Esophagus (tissue), 2 donors: ENCODE measurements around the gene SH2D1A. TPM values are rescaled to one million over a fixed set of nuclear protein-coding genes. Genes with fewer than 3 reads are reported as not detected.

Source experiments
- H3K27ac ChIP-seq, 2 donors: one replicate each; pipeline ENCODE4 v1.5.1; 2013; ENCODE audit warnings: low read depth in 2 of 2, mild to moderate bottlenecking in 2 of 2, inconsistent platforms in 1 of 2, low read length in 1 of 2, moderate library complexity in 1 of 2
- H3K27me3 ChIP-seq, 2 donors: one replicate each; pipeline ENCODE4 v1.6.1; 2013; ENCODE audit warnings: low read length in 2 of 2, control low read depth in 1 of 2, mild to moderate bottlenecking in 1 of 2; ENCODE audit not compliant: insufficient read depth in 2 of 2, control insufficient read depth in 1 of 2
- H3K36me3 ChIP-seq, 2 donors: one replicate each; pipeline ENCODE4 v1.6.1; 2013; ENCODE audit warnings: low read length in 1 of 2; ENCODE audit not compliant: control insufficient read depth in 2 of 2, insufficient read depth in 2 of 2
- H3K4me1 ChIP-seq, 2 donors: one replicate each; pipeline ENCODE4 v1.6.1; 2013; ENCODE audit warnings: low read length in 1 of 2; ENCODE audit not compliant: control insufficient read depth in 2 of 2, insufficient read depth in 2 of 2
- H3K4me3 ChIP-seq, 2 donors: one replicate each; pipeline ENCODE4 v1.5.1; 2013; ENCODE audit warnings: low read length in 2 of 2, mild to moderate bottlenecking in 2 of 2, low read depth in 1 of 2, moderate library complexity in 1 of 2
- H3K9me3 ChIP-seq, 2 donors: one replicate each; pipeline ENCODE4 v1.6.1; 2013; ENCODE audit warnings: mild to moderate bottlenecking in 2 of 2, low read depth in 1 of 2, low read length in 1 of 2, moderate library complexity in 1 of 2; ENCODE audit not compliant: control insufficient read depth in 2 of 2, insufficient read depth in 1 of 2
- WGBS, 2 donors: extraction: QIAGEN DNeasy Blood & Tissue Kit; methylation state at CpG; one replicate each; pipeline ENCODE4 v1.1.7; 2013; 5-methylcytosine and 5-hydroxymethylcytosine counted together
- polyA plus RNA-seq, 2 donors: library from polyadenylated mRNA; stranded (reverse); fragments of 200-250 nt; gene quantifications; one replicate each; pipeline ENCODE4 v1.2.3, GENCODE V29; 2013
- donor health status: healthy with polysubstance abuse.
- donor health status: Bipolar disorder and iron deficiency.

Gene SH2D1A
- polyA plus RNA-seq, 2 donors, result 0.18 to 0.33 TPM

DNA sequence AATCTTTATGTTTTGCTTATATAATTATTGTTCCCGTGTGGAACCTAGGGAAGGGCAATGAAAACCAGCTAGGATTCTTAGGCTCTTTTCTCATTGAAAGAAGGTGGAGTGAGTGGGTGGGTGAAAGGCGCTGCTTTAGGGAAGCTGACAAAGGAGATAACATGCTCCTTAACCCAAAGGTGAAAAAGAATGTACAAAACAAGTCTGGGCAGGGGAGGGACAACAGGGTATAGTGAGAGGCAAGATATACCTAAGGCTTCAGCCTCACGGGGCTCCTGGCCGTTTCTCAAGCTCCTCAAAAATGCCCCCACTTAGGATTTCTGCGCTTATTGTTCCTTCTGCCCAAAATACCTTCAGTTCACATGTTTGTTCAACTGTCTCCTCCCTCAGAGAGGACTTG lies 1.8 kb downstream of the SH2D1A start:
- H3K27ac ChIP-seq, result no peak overlapping the region

DNA sequence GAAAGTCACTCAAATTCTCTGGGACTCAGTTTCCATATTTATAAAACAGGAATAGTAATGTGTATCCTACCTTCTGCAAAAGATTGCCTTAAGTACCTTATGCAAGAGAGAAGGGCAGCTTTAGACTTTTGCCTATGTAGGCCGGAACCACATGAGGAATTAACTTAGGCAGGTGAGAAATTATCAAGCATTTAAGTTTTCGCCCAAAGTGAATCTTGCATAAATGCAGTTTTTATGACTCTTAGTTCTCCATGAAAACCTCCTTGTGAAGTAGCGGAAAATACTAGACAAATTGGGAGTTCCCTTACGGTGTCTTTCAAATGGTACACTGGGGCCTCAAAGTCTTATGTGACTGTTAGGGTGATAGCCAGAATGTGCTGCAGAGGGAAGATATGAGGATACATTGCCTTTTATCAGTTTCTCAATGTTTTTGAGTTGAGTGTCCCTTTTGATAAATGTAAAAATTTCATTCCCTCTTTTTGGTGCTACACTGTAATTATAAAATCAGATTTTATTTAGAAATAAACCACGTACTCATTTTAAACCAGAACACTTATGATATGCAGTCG lies 2.6 kb downstream of the SH2D1A start:
- WGBS, 2 donors, result 84 to 87% methylated on average over 6 of the region's 6 CpGs
- no peaks in the 10 kb centered on the region for H3K4me1 ChIP-seq

More for the DNA sequence above, 1.8 kb downstream of the SH2D1A start:
- WGBS, 2 donors, result 46 to 50% methylated on average over 5 of the region's 5 CpGs
- Histone ChIP-seq H3K4me1 (no peaks in the 10 kb centered on the region), H3K4me3 (no peak overlapping the region), H3K9me3 (no peaks in the 10 kb centered on the region), H3K27me3 (no peaks in the 10 kb centered on the region), H3K36me3 (no peaks in the 10 kb centered on the region)

DNA sequence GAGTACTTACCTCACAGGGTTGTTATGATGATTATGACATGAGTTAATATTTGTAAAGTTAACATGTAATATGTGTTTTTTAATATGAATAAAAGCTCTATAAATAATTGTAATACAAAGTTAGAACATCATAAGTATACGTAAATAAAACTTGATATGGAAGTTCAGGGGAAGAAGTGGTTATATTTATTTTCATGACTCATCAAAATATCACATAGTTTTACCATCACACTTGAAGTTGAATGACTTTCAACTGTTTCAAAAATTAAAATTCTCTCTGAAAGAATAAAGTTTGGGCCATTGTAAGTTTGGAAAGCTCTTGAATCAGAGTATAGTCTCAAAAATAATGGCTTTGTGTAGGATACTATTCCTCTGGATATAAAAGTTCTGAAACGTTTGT lies 8.3 kb downstream of the SH2D1A start:
- Histone ChIP-seq H3K36me3 (no peaks in the 10 kb centered on the region), H3K9me3 (no peaks in the 10 kb centered on the region), H3K27me3 (no peaks in the 10 kb centered on the region), H3K4me1 (no peaks in the 10 kb centered on the region), H3K27ac (no peak overlapping the region), H3K4me3 (no peak overlapping the region)
- WGBS, 2 donors, result 52 to 57% methylated on average over 2 of the region's 2 CpGs

More for the DNA sequence above, 2.6 kb downstream of the SH2D1A start:
- H3K36me3 ChIP-seq, result no peaks in the 10 kb centered on the region
- H3K4me3 ChIP-seq, result no peak overlapping the region
- no peak overlapping the region for H3K27ac ChIP-seq
- H3K9me3 ChIP-seq, result no peaks in the 10 kb centered on the region
- no peaks in the 10 kb centered on the region for H3K27me3 ChIP-seq

DNA sequence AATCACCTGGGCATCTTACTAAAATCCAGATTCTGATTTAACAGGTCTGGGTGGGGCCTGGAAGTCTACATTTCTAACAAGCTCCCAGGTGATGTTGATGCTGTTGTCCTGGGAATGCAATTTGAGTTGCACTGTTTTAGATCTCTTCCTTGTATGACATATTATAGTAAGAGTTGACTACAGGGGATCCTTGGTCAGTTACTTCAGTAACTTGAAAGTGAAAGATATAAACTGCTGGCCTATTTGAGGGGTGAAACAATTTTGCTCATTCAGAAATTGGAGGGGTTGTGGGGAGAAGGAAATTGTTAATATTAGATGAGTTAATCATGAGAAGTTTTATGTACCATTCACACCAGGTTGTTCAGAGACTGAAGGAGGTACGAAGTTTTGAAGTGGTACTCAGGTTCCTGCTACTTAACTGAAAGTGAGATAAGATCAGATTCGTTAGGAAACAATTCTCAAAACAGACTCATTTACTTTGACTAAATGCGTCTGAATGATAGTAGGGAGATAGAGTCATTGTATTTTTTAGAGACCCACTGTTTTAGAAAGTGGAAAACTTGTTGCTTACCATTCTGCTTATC lies 12.5 kb downstream of the SH2D1A start:
- H3K27me3 ChIP-seq, result no peaks in the 10 kb centered on the region
- H3K27ac ChIP-seq, result no peak overlapping the region
- no peaks in the 10 kb centered on the region for H3K9me3 ChIP-seq
- no peak overlapping the region for H3K4me3 ChIP-seq
- no peaks in the 10 kb centered on the region for H3K4me1 ChIP-seq
- no peaks in the 10 kb centered on the region for H3K36me3 ChIP-seq
- WGBS, 2 donors, result 60 to 77% methylated on average over 3 of the region's 3 CpGs

DNA sequence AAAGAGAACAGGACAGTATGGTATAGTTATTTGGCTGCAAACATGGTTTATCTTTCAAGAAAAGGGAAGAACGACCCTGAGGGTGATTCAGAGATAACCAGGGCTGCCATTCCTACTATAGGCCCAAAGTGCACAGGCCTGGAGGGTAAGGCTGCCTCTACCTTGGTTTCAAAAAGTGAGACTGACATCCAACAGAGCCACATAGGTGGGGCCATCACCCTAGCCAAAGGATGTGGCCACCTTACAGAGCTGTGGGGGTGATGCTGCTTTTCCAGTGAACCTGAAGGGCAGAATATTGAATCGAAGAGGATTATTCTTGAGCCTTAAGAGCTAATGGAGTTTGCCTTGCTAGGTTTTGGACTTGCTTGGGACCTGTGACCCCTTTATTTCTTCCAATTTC lies 15.7 kb downstream of the SH2D1A start:
- no peak overlapping the region for H3K4me3 ChIP-seq
- no peaks in the 10 kb centered on the region for H3K9me3 ChIP-seq
- no peaks in the 10 kb centered on the region for H3K36me3 ChIP-seq
- 61 to 79% methylated on average over 2 of the region's 2 CpGs for WGBS, 2 donors
- H3K4me1 ChIP-seq, result no peaks in the 10 kb centered on the region
- H3K27ac ChIP-seq, result no peak overlapping the region
- H3K27me3 ChIP-seq, result no peaks in the 10 kb centered on the region

DNA sequence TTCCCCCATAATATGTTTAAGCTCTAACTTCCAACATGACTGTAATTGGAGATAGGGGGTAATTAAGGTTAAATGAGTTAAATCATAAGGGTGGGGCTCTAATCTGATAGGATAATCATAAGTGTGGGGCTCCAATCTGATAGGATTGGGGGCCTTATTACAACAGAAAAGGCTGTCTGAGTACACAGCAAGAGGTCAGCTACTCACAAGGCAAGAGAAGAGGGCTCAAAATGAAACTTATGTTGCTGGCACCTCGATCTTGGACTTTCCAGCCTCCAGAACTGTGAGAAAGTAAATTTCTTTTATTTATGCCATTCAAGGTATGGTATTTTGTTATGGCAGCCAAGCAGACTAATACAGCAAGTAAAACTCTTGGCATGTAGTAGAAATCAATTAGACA lies 16.4 kb downstream of the SH2D1A start:
- WGBS, 2 donors, result 59 to 70% methylated on average over 1 of the region's 1 CpG
- no peak overlapping the region for H3K4me3 ChIP-seq

DNA sequence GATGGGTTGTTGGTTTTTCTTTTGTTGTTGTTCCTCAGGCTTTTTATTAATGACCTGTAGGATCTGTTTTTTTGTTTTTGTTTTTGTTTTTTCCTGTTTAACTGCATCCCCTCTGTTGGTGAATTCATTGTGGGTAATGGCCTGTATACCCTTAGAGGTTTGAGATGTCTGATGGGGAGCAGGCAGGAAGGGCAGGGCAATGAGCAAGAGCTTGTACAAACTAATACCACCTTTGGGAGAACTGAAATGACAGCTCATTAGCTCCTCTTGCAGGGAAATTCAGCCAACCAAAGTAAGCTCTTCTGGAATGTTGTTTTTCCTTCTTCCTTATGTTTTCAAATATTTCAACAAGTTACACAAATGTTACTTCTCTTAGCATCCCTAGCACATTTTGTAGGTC lies 23.4 kb downstream of the SH2D1A start:
- no peaks in the 10 kb centered on the region for H3K4me1 ChIP-seq
- no peaks in the 10 kb centered on the region for H3K27me3 ChIP-seq

More for the DNA sequence above, 16.4 kb downstream of the SH2D1A start:
- Histone ChIP-seq H3K27me3 (no peaks in the 10 kb centered on the region), H3K4me1 (no peaks in the 10 kb centered on the region), H3K27ac (no peak overlapping the region), H3K9me3 (no peaks in the 10 kb centered on the region), H3K36me3 (no peaks in the 10 kb centered on the region)

DNA sequence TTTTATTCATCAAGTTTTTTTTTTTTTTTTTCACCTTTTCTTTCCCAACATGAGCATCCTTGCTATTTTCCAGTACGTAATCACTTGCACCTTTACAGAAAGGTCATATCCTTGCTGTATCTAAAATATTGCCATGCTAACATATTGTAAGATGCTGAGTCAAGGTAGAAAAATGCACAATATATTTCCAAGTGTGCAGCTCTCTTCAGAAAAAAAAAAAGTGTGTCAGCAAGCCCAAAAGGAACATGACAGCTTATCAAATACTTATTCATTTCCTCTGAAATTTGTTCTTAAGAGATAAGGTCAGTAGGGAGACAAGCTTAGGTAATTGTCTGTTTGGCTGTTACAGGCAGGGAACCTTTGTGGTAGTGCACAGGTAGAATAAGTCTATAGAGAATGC lies 27.0 kb downstream of the SH2D1A start:
- no peaks in the 10 kb centered on the region for H3K4me1 ChIP-seq
- no peaks in the 10 kb centered on the region for H3K9me3 ChIP-seq
- 59 to 73% methylated on average over 1 of the region's 1 CpG for WGBS, 2 donors
- H3K36me3 ChIP-seq, result no peaks in the 10 kb centered on the region
- H3K27me3 ChIP-seq, result no peaks in the 10 kb centered on the region
- no peak overlapping the region for H3K4me3 ChIP-seq
- H3K27ac ChIP-seq, result no peak overlapping the region

More for the DNA sequence above, 23.4 kb downstream of the SH2D1A start:
- Histone ChIP-seq H3K9me3 (no peaks in the 10 kb centered on the region), H3K27ac (no peak overlapping the region), H3K4me3 (no peak overlapping the region), H3K36me3 (no peaks in the 10 kb centered on the region)

DNA sequence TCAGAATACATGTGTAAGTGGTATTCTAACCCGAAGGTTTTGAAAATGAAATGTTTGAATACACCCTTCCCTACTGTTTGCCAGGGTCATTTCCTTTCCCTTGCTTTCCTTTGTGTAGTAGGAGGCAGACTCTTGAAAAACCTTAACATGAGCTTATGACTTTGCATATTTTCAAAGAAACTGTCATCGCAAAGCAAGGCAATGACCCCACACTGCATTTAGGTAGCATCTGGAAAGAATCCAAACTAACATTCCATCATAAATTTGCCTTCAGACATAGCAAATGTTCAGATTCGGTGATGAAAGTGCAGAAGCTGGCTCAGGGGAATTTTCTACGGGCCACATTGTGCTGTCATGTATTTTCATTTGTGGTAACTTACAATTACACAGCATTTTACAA lies 32.3 kb downstream of the SH2D1A start:
- 59 to 63% methylated on average over 4 of the region's 4 CpGs for WGBS, 2 donors
- Histone ChIP-seq H3K9me3 (no peaks in the 10 kb centered on the region), H3K27ac (no peak overlapping the region), H3K4me3 (no peak overlapping the region), H3K27me3 (no peaks in the 10 kb centered on the region), H3K4me1 (no peaks in the 10 kb centered on the region), H3K36me3 (no peaks in the 10 kb centered on the region)

DNA sequence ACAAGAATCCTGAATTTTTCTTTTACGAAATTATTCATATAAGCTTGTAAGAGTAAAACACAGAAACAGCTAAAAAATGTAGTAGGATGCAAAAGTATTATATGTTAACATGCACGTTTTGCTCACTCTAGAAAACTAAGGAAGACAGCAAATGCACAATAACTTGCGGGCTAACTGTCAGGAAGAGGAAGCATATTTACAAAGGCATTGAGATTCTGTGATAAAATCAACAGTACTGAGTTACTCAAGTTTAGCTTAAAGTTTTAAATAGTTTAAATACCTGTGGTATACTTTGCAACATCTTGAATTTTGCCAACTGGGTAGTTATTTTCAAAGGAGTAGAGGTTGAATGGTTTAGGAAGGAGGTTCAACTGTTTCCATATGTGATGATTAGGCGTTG lies 37.0 kb downstream of the SH2D1A start:
- no peaks in the 10 kb centered on the region for H3K36me3 ChIP-seq
- WGBS, 2 donors, result 80 to 90% methylated on average over 4 of the region's 4 CpGs
- no peak overlapping the region for H3K4me3 ChIP-seq
- H3K4me1 ChIP-seq, result no peaks in the 10 kb centered on the region
- H3K27ac ChIP-seq, result no peak overlapping the region
- H3K27me3 ChIP-seq, result peaks cover 0 to 3% of the 10 kb centered on the region in 2 donors
- H3K9me3 ChIP-seq, result no peaks in the 10 kb centered on the region
